Measurements from ENCODE around the gene MSH4.
"Not testable (repeated sequence)": the region's sequence is repeated elsewhere in the genome, so short reads cannot be mapped to it uniquely, and the experiment has no call there.

Gene MSH4

GRCh38 chr1:75796376-75797272 lies at the start of gene MSH4:
TSS of gene MSH4 (plus strand) at chr1:75796882. CDS start at chr1:75796986, 104 bp downstream.
- no peak for DNase-seq

- DNase-seq, result not testable (repeated sequence)
Observed at GRCh38 chr1:75757210-75757609, 39.5 kb upstream of the MSH4 start.

GRCh38 chr1:75758543-75758942 lies 38.1 kb upstream of the MSH4 start:
- DNase-seq, result not testable (repeated sequence)

- no peak for DNase-seq
Observed at GRCh38 chr1:75764057-75764655, 32.5 kb upstream of the MSH4 start.

- DNase-seq, result no peak
Observed at GRCh38 chr1:75765697-75766355, 30.9 kb upstream of the MSH4 start.

GRCh38 chr1:75768016-75768415 lies 28.7 kb upstream of the MSH4 start:
- no peak for DNase-seq

- no peak for DNase-seq
Observed at GRCh38 chr1:75770761-75771160, 25.9 kb upstream of the MSH4 start.

- DNase-seq, result no peak
Observed at GRCh38 chr1:75771978-75772377, 24.7 kb upstream of the MSH4 start.

GRCh38 chr1:75777812-75778211 lies 18.9 kb upstream of the MSH4 start:
- not testable (repeated sequence) for DNase-seq

GRCh38 chr1:75778694-75779093 lies 18.0 kb upstream of the MSH4 start:
- DNase-seq, result not testable (repeated sequence)

GRCh38 chr1:75780183-75780582 lies 16.5 kb upstream of the MSH4 start:
- not testable (repeated sequence) for DNase-seq

- not testable (repeated sequence) for DNase-seq
Observed at GRCh38 chr1:75783920-75784319, 12.8 kb upstream of the MSH4 start.

GRCh38 chr1:75785320-75785982 lies 11.2 kb upstream of the MSH4 start:
- DNase-seq, result no peak

GRCh38 chr1:75785983-75786853 lies 10.5 kb upstream of the MSH4 start, which contains the start of gene RABGGTB:
TSS of gene RABGGTB (plus strand) at chr1:75786256. CDS start at chr1:75786272, 16 bp downstream.
- DNase-seq, result peak; percentile 97

GRCh38 chr1:75786901-75787493 lies 9.7 kb upstream of the MSH4 start:
- no peak for DNase-seq

- no peak for DNase-seq
Observed at GRCh38 chr1:75787524-75787923, 9.2 kb upstream of the MSH4 start.

- DNase-seq, result no peak
Observed at GRCh38 chr1:75789988-75790387, 6.7 kb upstream of the MSH4 start.

- no peak for DNase-seq
Observed at GRCh38 chr1:75791022-75791421, 5.7 kb upstream of the MSH4 start.

GRCh38 chr1:75792091-75792490 lies 4.6 kb upstream of the MSH4 start:
- no peak for DNase-seq

- DNase-seq, result no peak
Observed at GRCh38 chr1:75794382-75794781, 2.3 kb upstream of the MSH4 start.

- DNase-seq, result no peak
Observed at GRCh38 chr1:75795703-75796193, 934 bp upstream of the MSH4 start.

- DNase-seq, result no peak
Observed at GRCh38 chr1:75797273-75797588, 549 bp downstream of the MSH4 start.
